PC-3 (cell line): ENCODE results near the gene LRBA. TPM values are rescaled to one million over a fixed set of nuclear protein-coding genes. Genes with fewer than 3 reads are reported as not detected.

Source experiments
- ATAC-seq: fragments of 200-7000 bp; cut with Tn5 transposase; 2 replicates; pipeline ENCODE4 v1.9.1; 2020; ENCODE audit warnings: mild to moderate bottlenecking, moderate library complexity
- BruUV-seq: library from RNA; stranded (reverse); fragments of 400-500 nt; replicated peaks from 2 replicates; lab custom pipeline; 2021; lab: Mats Ljungman, UMichigan
- CTCF ChIA-PET: fragments of 300-600 bp; sonication (Branson Sonifier 250); formaldehyde crosslinking; loops from one replicate; lab custom pipeline; 2022; ENCODE audit warnings: antibody characterized with exemption; lab: Charles Lee
- POLR2A ChIA-PET: fragments of 300-600 bp; sonication (Branson Sonifier 250); formaldehyde crosslinking; loops from one replicate; lab custom pipeline; 2022; ENCODE audit warnings: antibody characterized with exemption; ENCODE audit not compliant: unreplicated experiment; lab: Charles Lee
- DNase-seq: peaks from one replicate; pipeline ENCODE4 v3.0.0-alpha.2; 2015
- H2AFZ ChIP-seq: fragments of 300-600 bp; sonication (generic); 2 replicates; pipeline ENCODE4 v1.6.0; 2016; ENCODE audit warnings: antibody characterized with exemption, low read length
- H3F3A ChIP-seq: fragments of 300-600 bp; sonication (generic); one replicate; pipeline ENCODE4 v1.6.0; 2017; ENCODE audit warnings: antibody characterized with exemption, low read length, control low read depth, mild to moderate bottlenecking; ENCODE audit not compliant: unreplicated experiment
- H3K27ac ChIP-seq: fragments of 300-600 bp; sonication (generic); 2 replicates; pipeline ENCODE4 v1.5.1; 2016; ENCODE audit warnings: mild to moderate bottlenecking, low read length
- H3K27me3 ChIP-seq: fragments of 300-600 bp; sonication (generic); 2 replicates; pipeline ENCODE4 v1.6.1; 2016; ENCODE audit warnings: low read length, mixed read lengths
- H3K36me3 ChIP-seq: fragments of 300-600 bp; sonication (generic); 2 replicates; pipeline ENCODE4 v1.6.1; 2016; ENCODE audit warnings: low read depth, mixed run types, low read length, mixed read lengths
- H3K4me1 ChIP-seq: fragments of 300-600 bp; sonication (generic); 2 replicates; pipeline ENCODE4 v1.5.1; 2016; ENCODE audit warnings: low read length; ENCODE audit not compliant: insufficient read depth
- H3K4me2 ChIP-seq: fragments of 300-600 bp; sonication (generic); 2 replicates; pipeline ENCODE4 v1.6.0; 2016; ENCODE audit warnings: low read length
- H3K4me3 ChIP-seq: fragments of 300-600 bp; sonication (generic); 2 replicates; pipeline ENCODE4 v1.5.1; 2016; ENCODE audit warnings: mild to moderate bottlenecking, low read length, mixed read lengths
- H3K79me2 ChIP-seq: fragments of 300-600 bp; sonication (generic); 2 replicates; pipeline ENCODE4 v1.6.1; 2017; ENCODE audit warnings: low read length, mixed read lengths
- H3K9ac ChIP-seq: fragments of 300-600 bp; sonication (generic); 2 replicates; pipeline ENCODE4 v1.6.0; 2016; ENCODE audit warnings: mild to moderate bottlenecking, low read length
- H3K9me2 ChIP-seq: fragments of 300-600 bp; sonication (generic); replicated peaks from 2 replicates; pipeline ENCODE4 v1.6.1; 2016; ENCODE audit warnings: mixed run types, low read length, mixed read lengths
- H3K9me3 ChIP-seq: fragments of 300-600 bp; sonication (generic); 2 replicates; pipeline ENCODE4 v1.6.1; 2016; ENCODE audit warnings: low read length, mixed read lengths
- H4K20me1 ChIP-seq: fragments of 300-600 bp; sonication (generic); 2 replicates; pipeline ENCODE4 v1.6.1; 2016; ENCODE audit warnings: low read length, mixed read lengths
- EZH2 ChIP-seq: fragments of 300-600 bp; sonication (generic); IDR thresholded peaks from one replicate; pipeline ENCODE4 v1.6.1; 2017; ENCODE audit warnings: antibody characterized with exemption, mild to moderate bottlenecking, low read length; ENCODE audit not compliant: unreplicated experiment
- EZH2phosphoT487 ChIP-seq: fragments of 300-600 bp; sonication (generic); IDR thresholded peaks from 2 replicates; pipeline ENCODE4 v1.6.1; 2018; ENCODE audit warnings: mild to moderate bottlenecking, antibody characterized with exemption, low read length, borderline replicate concordance
- intact Hi-C: fragments of 100-400 bp; cut with micrococcal nuclease; formaldehyde crosslinking; loops from 2 replicates; pipeline ENCODE4 v1.9.0; 2023
- total RNA-seq: library from RNA; depleted of rRNA; stranded (reverse); fragments of >200 nt; gene quantifications from 2 replicates; pipeline ENCODE4 v1.2.3, GENCODE V29; 2014
- TF ChIP-seq, protein P1 (sequence below): fragments of 300-600 bp; sonication (generic); conservative IDR thresholded peaks from 2 replicates; pipeline ENCODE4 v1.5.1; 2017; ENCODE audit warnings: antibody characterized with exemption, low read depth, mild to moderate bottlenecking, low read length

Gene LRBA
- total RNA-seq, 1 experiment from 2014 or later, result 40.8 TPM

DNA sequence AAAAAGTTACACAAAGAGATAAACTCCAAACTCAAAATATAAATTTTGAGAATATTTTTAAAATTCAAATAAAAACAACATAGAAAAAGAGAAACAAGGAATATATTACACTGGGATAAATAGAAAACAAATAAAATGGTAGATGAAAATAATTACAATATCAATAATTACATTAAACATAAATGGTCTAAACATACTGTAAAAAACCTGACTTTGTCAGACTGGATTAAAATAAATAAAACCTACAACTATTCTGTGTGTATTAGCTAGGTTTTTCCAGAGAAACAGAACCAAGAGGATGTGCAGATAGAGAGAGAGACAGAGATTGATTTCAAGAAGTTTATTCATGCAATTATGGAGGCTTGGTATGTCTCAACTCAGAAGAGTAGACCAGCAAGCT is 126.5 kb downstream of the LRBA start:
- ATAC-seq (no peak), DNase-seq (no peak)
- no peaks in the 10 kb centered on the region for H3K9me2 ChIP-seq
- POLR2A ChIA-PET, result no interaction called here
- no peak overlapping the region for H3K9ac ChIP-seq
- H3K36me3 ChIP-seq, result no peaks in the 10 kb centered on the region
- H3F3A ChIP-seq, result no peaks in the 10 kb centered on the region
- intact Hi-C loops, result no loop called here
- H3K27me3 ChIP-seq, result no peaks in the 10 kb centered on the region
- TF ChIP-seq, protein P1, sequence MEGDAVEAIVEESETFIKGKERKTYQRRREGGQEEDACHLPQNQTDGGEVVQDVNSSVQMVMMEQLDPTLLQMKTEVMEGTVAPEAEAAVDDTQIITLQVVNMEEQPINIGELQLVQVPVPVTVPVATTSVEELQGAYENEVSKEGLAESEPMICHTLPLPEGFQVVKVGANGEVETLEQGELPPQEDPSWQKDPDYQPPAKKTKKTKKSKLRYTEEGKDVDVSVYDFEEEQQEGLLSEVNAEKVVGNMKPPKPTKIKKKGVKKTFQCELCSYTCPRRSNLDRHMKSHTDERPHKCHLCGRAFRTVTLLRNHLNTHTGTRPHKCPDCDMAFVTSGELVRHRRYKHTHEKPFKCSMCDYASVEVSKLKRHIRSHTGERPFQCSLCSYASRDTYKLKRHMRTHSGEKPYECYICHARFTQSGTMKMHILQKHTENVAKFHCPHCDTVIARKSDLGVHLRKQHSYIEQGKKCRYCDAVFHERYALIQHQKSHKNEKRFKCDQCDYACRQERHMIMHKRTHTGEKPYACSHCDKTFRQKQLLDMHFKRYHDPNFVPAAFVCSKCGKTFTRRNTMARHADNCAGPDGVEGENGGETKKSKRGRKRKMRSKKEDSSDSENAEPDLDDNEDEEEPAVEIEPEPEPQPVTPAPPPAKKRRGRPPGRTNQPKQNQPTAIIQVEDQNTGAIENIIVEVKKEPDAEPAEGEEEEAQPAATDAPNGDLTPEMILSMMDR, result no peak
- no peak for TF ChIP-seq EZH2phosphoT487
- no peak for TF ChIP-seq EZH2
- no peak overlapping the region for H3K4me2 ChIP-seq
- H2AFZ ChIP-seq, result no peak overlapping the region
- H3K4me3 ChIP-seq, result no peak overlapping the region
- H3K27ac ChIP-seq, result no peak overlapping the region
- H3K79me2 ChIP-seq, result no peaks in the 10 kb centered on the region
- peaks cover 6% of the 10 kb centered on the region; the same call in 1 of the 2 replicates for H3K4me1 ChIP-seq
- no peaks in the 10 kb centered on the region for H3K9me3 ChIP-seq
- CTCF ChIA-PET, result no interaction called here
- no TSS peak for BruUV-seq
- H4K20me1 ChIP-seq, result no peaks in the 10 kb centered on the region

DNA sequence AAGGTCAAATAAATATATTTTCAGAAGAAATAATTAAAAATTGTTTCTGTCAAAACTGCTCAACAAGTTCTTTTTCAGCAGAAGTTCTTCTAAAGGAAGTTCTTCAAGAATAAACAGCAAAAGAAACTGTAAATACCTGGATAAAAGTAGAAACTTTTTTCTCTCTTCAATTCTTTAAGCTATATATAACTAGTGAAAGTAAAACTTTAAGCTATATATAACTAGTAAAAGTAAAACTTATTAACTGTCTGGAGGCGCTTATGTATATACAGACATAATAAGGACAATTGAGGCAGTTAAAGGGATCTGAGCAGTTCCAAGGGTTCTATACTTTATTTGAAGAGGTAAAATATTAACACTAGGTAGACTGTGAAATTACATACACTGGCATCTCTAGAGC is 126.9 kb downstream of the LRBA start:
- intact Hi-C loops, result no loop called here
- peaks cover 6% of the 10 kb centered on the region; the same call in 1 of the 2 replicates for H3K4me1 ChIP-seq
- no peak overlapping the region for H2AFZ ChIP-seq
- no TSS peak for BruUV-seq
- H3K27me3 ChIP-seq, result no peaks in the 10 kb centered on the region
- H3K79me2 ChIP-seq, result no peaks in the 10 kb centered on the region
- H3K36me3 ChIP-seq, result no peaks in the 10 kb centered on the region
- DNase-seq (no peak), ATAC-seq (no peak)
- ChIA-PET POLR2A (no interaction called here), CTCF (no interaction called here)
- TF ChIP-seq EZH2, result no peak
- TF ChIP-seq EZH2phosphoT487, result no peak
- TF ChIP-seq, protein P1, result no peak
- H4K20me1 ChIP-seq, result no peaks in the 10 kb centered on the region
- H3F3A ChIP-seq, result no peaks in the 10 kb centered on the region
- H3K4me3 ChIP-seq, result no peak overlapping the region
- no peaks in the 10 kb centered on the region for H3K9me3 ChIP-seq
- no peak overlapping the region for H3K27ac ChIP-seq
- no peaks in the 10 kb centered on the region for H3K9me2 ChIP-seq
- no peak overlapping the region for H3K4me2 ChIP-seq
- H3K9ac ChIP-seq, result no peak overlapping the region

DNA sequence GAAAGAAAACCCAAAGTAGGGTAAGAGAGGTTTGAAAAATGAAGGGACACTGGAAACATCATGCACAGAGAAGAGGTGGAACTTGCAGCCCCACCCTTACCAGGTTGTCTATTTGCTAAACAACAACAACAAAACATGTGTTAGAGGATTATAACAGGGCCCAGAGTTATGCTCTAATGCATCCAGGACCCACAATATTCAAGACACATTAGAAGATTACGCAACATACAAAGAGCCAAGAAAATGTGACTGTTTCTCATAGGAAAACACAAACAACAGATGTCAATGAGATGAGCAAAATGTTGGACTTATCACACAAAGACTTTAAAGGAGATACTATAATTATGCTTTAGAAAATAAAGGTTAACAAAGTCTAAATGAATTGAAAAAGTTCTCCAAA is 128.5 kb downstream of the LRBA start:
- Histone ChIP-seq H3K9ac (no peak overlapping the region), H4K20me1 (no peaks in the 10 kb centered on the region), H3K9me3 (no peaks in the 10 kb centered on the region), H3F3A (no peaks in the 10 kb centered on the region), H3K27ac (no peak overlapping the region), H3K9me2 (no peaks in the 10 kb centered on the region), H3K79me2 (no peaks in the 10 kb centered on the region), H2AFZ (no peak overlapping the region), H3K27me3 (no peaks in the 10 kb centered on the region), H3K4me1 (peaks cover 6% of the 10 kb centered on the region; the same call in 1 of the 2 replicates), H3K4me3 (no peak overlapping the region), H3K36me3 (no peaks in the 10 kb centered on the region), H3K4me2 (no peak overlapping the region)
- BruUV-seq, result no TSS peak
- no peak for ATAC-seq
- intact Hi-C loops, result no loop called here
- ChIA-PET CTCF (no interaction called here), POLR2A (no interaction called here)
- no peak for DNase-seq
- TF ChIP-seq EZH2phosphoT487, result no peak
- TF ChIP-seq EZH2, result no peak
- TF ChIP-seq, protein P1, result no peak
